MM.1S (cell line): Measurements from ENCODE around the gene SMARCAD1.
A peak's percentile ranks its signal among the peaks of the same experiment; 100 is the strongest.

ENCODE experiments used
- DNase-seq: peaks from one replicate; pipeline ENCODE4 v3.0.0-alpha.2; 2015
- H2AFZ ChIP-seq: fragments of 300-600 bp; sonication (generic); 2 replicates; pipeline ENCODE4 v1.6.0; 2016; ENCODE audit warnings: antibody characterized with exemption, low read length
- H3F3A ChIP-seq: fragments of 300-600 bp; sonication (generic); 2 replicates; pipeline ENCODE4 v1.6.1; 2016; ENCODE audit warnings: mild to moderate bottlenecking, antibody characterized with exemption, low read length, moderate library complexity, mixed read lengths; ENCODE audit not compliant: insufficient read depth
- H3K27ac ChIP-seq: fragments of 300-600 bp; sonication (generic); 2 replicates; pipeline ENCODE4 v1.5.1; 2016; ENCODE audit warnings: mild to moderate bottlenecking, low read length
- H3K27me3 ChIP-seq: fragments of 300-600 bp; sonication (generic); replicated peaks from 2 replicates; pipeline ENCODE4 v1.6.0; 2016; ENCODE audit warnings: low read length; ENCODE audit not compliant: insufficient read depth
- H3K36me3 ChIP-seq: fragments of 300-600 bp; sonication (generic); replicated peaks from 2 replicates; pipeline ENCODE4 v1.6.1; 2016; ENCODE audit warnings: mild to moderate bottlenecking, low read length, mixed read lengths; ENCODE audit not compliant: insufficient read depth
- H3K4me1 ChIP-seq: fragments of 300-600 bp; sonication (generic); 2 replicates; pipeline ENCODE4 v1.6.1; 2016; ENCODE audit warnings: low read length, mixed read lengths
- H3K4me2 ChIP-seq: fragments of 300-600 bp; sonication (generic); 2 replicates; pipeline ENCODE4 v1.6.0; 2016; ENCODE audit warnings: low read depth, low read length
- H3K4me3 ChIP-seq: fragments of 300-600 bp; sonication (generic); 2 replicates; pipeline ENCODE4 v1.5.1; 2016; ENCODE audit warnings: low read length, mixed read lengths
- H3K79me2 ChIP-seq: fragments of 300-600 bp; sonication (generic); 2 replicates; pipeline ENCODE4 v1.6.1; 2016; ENCODE audit warnings: mixed run types, low read length, mixed read lengths
- H3K9ac ChIP-seq: fragments of 300-600 bp; sonication (generic); 2 replicates; pipeline ENCODE4 v1.6.1; 2016; ENCODE audit warnings: low read length, mixed read lengths
- H3K9me2 ChIP-seq: fragments of 300-600 bp; sonication (generic); replicated peaks from 2 replicates; pipeline ENCODE4 v1.6.1; 2016; ENCODE audit warnings: mild to moderate bottlenecking, low read length, mixed read lengths; ENCODE audit not compliant: insufficient read depth
- H3K9me3 ChIP-seq: fragments of 300-600 bp; sonication (generic); replicated peaks from 2 replicates; pipeline ENCODE4 v1.6.1; 2016; ENCODE audit warnings: mild to moderate bottlenecking, low read length, mixed read lengths; ENCODE audit not compliant: insufficient read depth
- H4K20me1 ChIP-seq: fragments of 300-600 bp; sonication (generic); 2 replicates; pipeline ENCODE4 v1.6.1; 2016; ENCODE audit warnings: mild to moderate bottlenecking, low read length, moderate library complexity, mixed read lengths; ENCODE audit not compliant: insufficient read depth
- CTCF ChIP-seq: fragments of 300-600 bp; sonication (generic); IDR thresholded peaks from 2 replicates; pipeline ENCODE4 v1.5.1; 2016; ENCODE audit warnings: antibody characterized with exemption, low read length, mixed read lengths
- EZH2 ChIP-seq: fragments of 300-600 bp; sonication (generic); optimal IDR thresholded peaks from 2 replicates; pipeline ENCODE3; 2017; ENCODE audit warnings: low read depth, mild to moderate bottlenecking, antibody characterized with exemption, low read length, mixed read lengths
- EZH2phosphoT487 ChIP-seq: fragments of 300-600 bp; sonication (generic); IDR thresholded peaks from 2 replicates; pipeline ENCODE4 v1.6.1; 2018; ENCODE audit warnings: antibody characterized with exemption, low read length

SMARCAD1 gene

GRCh38 chr4:94160774-94161173 is 46.9 kb upstream of the SMARCAD1 start:
- Histone ChIP-seq H3K79me2 (no peaks in the 10 kb centered on the region), H3K4me3 (no peak overlapping the region), H3K27ac (no peak overlapping the region), H3K9me2 (no peaks in the 10 kb centered on the region), H3K36me3 (no peaks in the 10 kb centered on the region), H3F3A (no peaks in the 10 kb centered on the region), H3K4me2 (no peak overlapping the region), H3K9me3 (no peaks in the 10 kb centered on the region), H4K20me1 (no peaks in the 10 kb centered on the region), H3K4me1 (no peaks in the 10 kb centered on the region), H3K9ac (no peak overlapping the region), H3K27me3 (no peaks in the 10 kb centered on the region), H2AFZ (no peak overlapping the region)
- TF ChIP-seq CTCF (no peak), EZH2phosphoT487 (no peak), EZH2 (no peak)
- peak; percentile 12 for DNase-seq

- Histone ChIP-seq H3K79me2 (no peaks in the 10 kb centered on the region), H3K9ac (no peak overlapping the region), H3K9me2 (no peaks in the 10 kb centered on the region), H3K36me3 (no peaks in the 10 kb centered on the region), H3K4me3 (no peak overlapping the region), H4K20me1 (no peaks in the 10 kb centered on the region), H3K27ac (no peak overlapping the region), H3K27me3 (no peaks in the 10 kb centered on the region), H3K4me1 (no peaks in the 10 kb centered on the region), H2AFZ (no peak overlapping the region), H3F3A (no peaks in the 10 kb centered on the region), H3K9me3 (no peaks in the 10 kb centered on the region), H3K4me2 (no peak overlapping the region)
- TF ChIP-seq CTCF (no peak), EZH2 (no peak), EZH2phosphoT487 (no peak)
- no peak for DNase-seq
These were observed 42.4 kb upstream of the SMARCAD1 start for GRCh38 chr4:94165256-94165655.

GRCh38 chr4:94168321-94168720 is 39.3 kb upstream of the SMARCAD1 start:
- H3K27ac ChIP-seq, result no peak overlapping the region
- no peak overlapping the region for H3K9ac ChIP-seq
- TF ChIP-seq CTCF (no peak), EZH2 (no peak), EZH2phosphoT487 (no peak)
- no peak overlapping the region for H2AFZ ChIP-seq
- no peak overlapping the region for H3K4me3 ChIP-seq
- no peaks in the 10 kb centered on the region for H3K79me2 ChIP-seq
- H3K27me3 ChIP-seq, result no peaks in the 10 kb centered on the region
- H3K9me2 ChIP-seq, result no peaks in the 10 kb centered on the region
- no peaks in the 10 kb centered on the region for H3K36me3 ChIP-seq
- no peaks in the 10 kb centered on the region for H3K4me1 ChIP-seq
- H4K20me1 ChIP-seq, result no peaks in the 10 kb centered on the region
- no peak for DNase-seq
- no peak overlapping the region for H3K4me2 ChIP-seq
- H3F3A ChIP-seq, result no peaks in the 10 kb centered on the region
- no peaks in the 10 kb centered on the region for H3K9me3 ChIP-seq
